Measurements from ENCODE around the gene KRTAP12-2.

KRTAP12-2 gene

DNA sequence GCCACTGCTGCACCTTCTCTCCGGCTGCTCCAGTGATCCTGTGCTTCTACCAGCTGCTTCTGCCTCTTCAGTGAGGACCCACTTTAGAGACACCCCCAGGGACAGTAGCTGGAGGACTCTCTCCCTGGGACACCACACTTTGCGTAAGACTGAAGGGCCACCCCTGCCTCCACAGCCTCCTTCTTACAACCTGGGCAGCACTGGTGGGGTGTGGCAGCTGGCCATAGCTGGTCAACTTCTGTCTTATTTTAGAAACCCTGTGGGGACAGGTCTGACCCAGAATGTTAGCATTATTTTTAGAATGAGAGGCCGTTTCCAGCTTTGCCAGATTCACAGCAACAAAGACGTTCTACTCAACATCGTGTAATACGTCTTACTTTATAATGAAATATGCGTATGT is 41.0 kb downstream of the KRTAP12-2 start:
- Histone ChIP-seq H3K27me3 (ENCODE audit: insufficient read depth, poor library complexity, severe bottlenecking) (no peaks in the 10 kb centered on the region), H3K4me1 (ENCODE audit: insufficient read depth, poor library complexity, severe bottlenecking) (no peaks in the 10 kb centered on the region), H3K27ac (ENCODE audit: poor library complexity, severe bottlenecking) (no peak overlapping the region), H3K36me3 (ENCODE audit: low read depth) (no peaks in the 10 kb centered on the region), H3K9me3 (ENCODE audit: severe bottlenecking) (peaks cover 13% of the 10 kb centered on the region), H3K4me3 (ENCODE audit: severe bottlenecking) (no peak overlapping the region)
- no peak for DNase-seq (ENCODE audit: low spot score)
- TF ChIP-seq, protein P1, sequence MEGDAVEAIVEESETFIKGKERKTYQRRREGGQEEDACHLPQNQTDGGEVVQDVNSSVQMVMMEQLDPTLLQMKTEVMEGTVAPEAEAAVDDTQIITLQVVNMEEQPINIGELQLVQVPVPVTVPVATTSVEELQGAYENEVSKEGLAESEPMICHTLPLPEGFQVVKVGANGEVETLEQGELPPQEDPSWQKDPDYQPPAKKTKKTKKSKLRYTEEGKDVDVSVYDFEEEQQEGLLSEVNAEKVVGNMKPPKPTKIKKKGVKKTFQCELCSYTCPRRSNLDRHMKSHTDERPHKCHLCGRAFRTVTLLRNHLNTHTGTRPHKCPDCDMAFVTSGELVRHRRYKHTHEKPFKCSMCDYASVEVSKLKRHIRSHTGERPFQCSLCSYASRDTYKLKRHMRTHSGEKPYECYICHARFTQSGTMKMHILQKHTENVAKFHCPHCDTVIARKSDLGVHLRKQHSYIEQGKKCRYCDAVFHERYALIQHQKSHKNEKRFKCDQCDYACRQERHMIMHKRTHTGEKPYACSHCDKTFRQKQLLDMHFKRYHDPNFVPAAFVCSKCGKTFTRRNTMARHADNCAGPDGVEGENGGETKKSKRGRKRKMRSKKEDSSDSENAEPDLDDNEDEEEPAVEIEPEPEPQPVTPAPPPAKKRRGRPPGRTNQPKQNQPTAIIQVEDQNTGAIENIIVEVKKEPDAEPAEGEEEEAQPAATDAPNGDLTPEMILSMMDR (IDR thresholded peaks at IDR 0.05; ENCODE audit: poor library complexity, severe bottlenecking) = no peak
- ATAC-seq (ENCODE audit: low read depth) = no peak

DNA sequence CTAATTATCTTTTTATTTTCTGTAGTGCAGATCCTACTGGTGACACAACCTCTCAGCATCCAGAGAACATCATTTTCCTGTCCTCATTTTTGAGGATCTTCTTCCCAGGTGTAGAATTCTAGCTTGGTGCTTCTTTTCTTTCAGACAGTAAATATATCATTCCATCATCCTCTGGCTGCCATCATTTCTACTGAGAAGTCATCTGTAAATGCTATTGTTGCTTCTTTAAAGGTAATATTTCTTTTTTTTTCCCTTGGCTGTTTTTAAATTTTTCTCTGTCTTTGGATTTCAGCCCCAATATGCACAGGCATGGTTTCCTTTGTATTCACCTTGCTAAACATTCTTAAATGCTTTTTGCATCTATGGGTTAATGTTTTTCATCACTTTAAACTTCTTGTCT is 43.2 kb downstream of the KRTAP12-2 start:
- ATAC-seq (ENCODE audit: low read depth) = no peak
- H3K27ac ChIP-seq (ENCODE audit: poor library complexity, severe bottlenecking) = no peak overlapping the region
- no peak overlapping the region for H3K4me3 ChIP-seq (ENCODE audit: severe bottlenecking)
- DNase-seq (ENCODE audit: low spot score) = no peak
- H3K9me3 ChIP-seq (ENCODE audit: severe bottlenecking) = peaks cover 13% of the 10 kb centered on the region
- no peaks in the 10 kb centered on the region for H3K4me1 ChIP-seq (ENCODE audit: insufficient read depth, poor library complexity, severe bottlenecking)
- no peaks in the 10 kb centered on the region for H3K36me3 ChIP-seq (ENCODE audit: low read depth)
- no peaks in the 10 kb centered on the region for H3K27me3 ChIP-seq (ENCODE audit: insufficient read depth, poor library complexity, severe bottlenecking)
- TF ChIP-seq, protein P1 (IDR thresholded peaks at IDR 0.05; ENCODE audit: poor library complexity, severe bottlenecking) = no peak

DNA sequence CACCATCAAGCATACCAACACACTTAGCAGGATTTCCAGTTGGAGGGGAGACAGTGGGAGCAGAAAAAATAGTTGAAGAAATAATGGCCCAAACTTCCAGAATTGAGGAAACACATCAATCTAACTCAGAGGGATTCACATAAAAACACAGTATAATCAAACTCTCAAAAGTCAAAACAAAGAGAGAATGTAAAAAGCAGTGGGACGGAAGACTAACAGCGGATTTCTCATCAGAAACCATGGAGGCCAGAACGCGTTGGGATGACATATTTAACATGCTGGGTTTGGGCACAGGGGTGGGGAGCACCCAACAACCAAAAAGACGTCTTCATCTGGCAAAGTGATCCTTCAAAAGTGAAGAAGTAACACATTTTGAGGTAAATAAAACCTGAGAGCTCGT is 46.8 kb downstream of the KRTAP12-2 start:
- no peaks in the 10 kb centered on the region for H3K36me3 ChIP-seq (ENCODE audit: low read depth)

DNA sequence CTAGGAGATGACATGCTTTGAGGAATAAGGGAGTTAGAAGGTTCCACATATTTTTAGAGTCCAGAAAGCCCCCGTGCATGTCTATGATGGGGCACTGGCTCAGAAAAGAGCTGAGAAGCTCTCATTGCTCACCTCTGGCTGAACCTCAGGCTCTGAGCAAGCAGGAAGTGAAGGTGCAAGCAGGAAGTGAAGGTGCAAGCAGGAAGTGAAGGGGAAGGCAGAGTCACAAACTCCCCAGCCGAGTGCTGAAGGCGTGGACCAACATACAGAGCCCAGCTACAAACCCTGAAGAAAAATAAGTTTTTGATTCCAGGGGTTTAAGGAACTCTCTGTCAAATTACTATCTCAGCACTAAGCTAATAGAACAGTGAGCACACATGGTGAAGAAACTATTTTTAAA is 47.8 kb downstream of the KRTAP12-2 start:
- TF ChIP-seq, protein P1 (IDR thresholded peaks at IDR 0.05; ENCODE audit: poor library complexity, severe bottlenecking) = no peak
- H3K36me3 ChIP-seq (ENCODE audit: low read depth) = no peaks in the 10 kb centered on the region
- no peak for ATAC-seq (ENCODE audit: low read depth)
- no peak overlapping the region for H3K4me3 ChIP-seq (ENCODE audit: severe bottlenecking)
- DNase-seq (ENCODE audit: low spot score) = no peak
- peaks cover 21% of the 10 kb centered on the region for H3K27me3 ChIP-seq (ENCODE audit: insufficient read depth, poor library complexity, severe bottlenecking)
- peaks cover 6% of the 10 kb centered on the region for H3K9me3 ChIP-seq (ENCODE audit: severe bottlenecking)
- H3K27ac ChIP-seq (ENCODE audit: poor library complexity, severe bottlenecking) = no peak overlapping the region
- H3K4me1 ChIP-seq (ENCODE audit: insufficient read depth, poor library complexity, severe bottlenecking) = no peaks in the 10 kb centered on the region

More for the DNA sequence above, 46.8 kb downstream of the KRTAP12-2 start:
- ATAC-seq (ENCODE audit: low read depth) (no peak), DNase-seq (ENCODE audit: low spot score) (no peak)
- peaks cover 18% of the 10 kb centered on the region for H3K27me3 ChIP-seq (ENCODE audit: insufficient read depth, poor library complexity, severe bottlenecking)
- H3K27ac ChIP-seq (ENCODE audit: poor library complexity, severe bottlenecking) = no peak overlapping the region
- H3K4me3 ChIP-seq (ENCODE audit: severe bottlenecking) = no peak overlapping the region
- peaks cover 13% of the 10 kb centered on the region for H3K9me3 ChIP-seq (ENCODE audit: severe bottlenecking)
- H3K4me1 ChIP-seq (ENCODE audit: insufficient read depth, poor library complexity, severe bottlenecking) = no peaks in the 10 kb centered on the region
- TF ChIP-seq, protein P1 (IDR thresholded peaks at IDR 0.05; ENCODE audit: poor library complexity, severe bottlenecking) = no peak

DNA sequence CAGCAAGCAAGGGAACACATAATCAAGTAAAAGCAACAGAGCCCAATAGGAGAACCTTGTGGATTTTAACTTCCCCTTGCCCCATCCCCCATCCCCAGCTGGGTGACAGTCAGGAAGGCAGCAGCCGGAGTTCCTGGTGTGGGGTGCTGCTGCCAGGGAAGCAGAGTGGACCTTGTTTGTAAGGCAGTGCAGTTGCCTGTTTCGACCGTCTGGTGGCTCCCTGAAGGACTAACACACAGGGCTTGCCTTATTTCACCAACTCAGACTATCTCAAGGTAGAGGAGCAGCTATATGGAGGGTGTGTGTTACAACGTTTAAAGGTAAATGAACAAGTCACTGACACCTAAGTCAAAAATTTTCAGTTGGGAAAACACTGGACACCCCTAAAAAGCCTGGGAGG is 48.2 kb downstream of the KRTAP12-2 start:
- H3K4me3 ChIP-seq (ENCODE audit: severe bottlenecking) = no peak overlapping the region
- H3K9me3 ChIP-seq (ENCODE audit: severe bottlenecking) = peaks cover 2% of the 10 kb centered on the region
- H3K27ac ChIP-seq (ENCODE audit: poor library complexity, severe bottlenecking) = no peak overlapping the region
- H3K27me3 ChIP-seq (ENCODE audit: insufficient read depth, poor library complexity, severe bottlenecking) = peaks cover 21% of the 10 kb centered on the region
- H3K4me1 ChIP-seq (ENCODE audit: insufficient read depth, poor library complexity, severe bottlenecking) = no peaks in the 10 kb centered on the region
- DNase-seq (ENCODE audit: low spot score) = no peak
- no peak for ATAC-seq (ENCODE audit: low read depth)
- TF ChIP-seq, protein P1 (IDR thresholded peaks at IDR 0.05; ENCODE audit: poor library complexity, severe bottlenecking) = no peak
- no peaks in the 10 kb centered on the region for H3K36me3 ChIP-seq (ENCODE audit: low read depth)

Data from RWPE2 (cell line).